GM12878 (cell line): ENCODE results near the gene DNAH17. TPM values are rescaled to one million over a fixed set of nuclear protein-coding genes. Genes with fewer than 3 reads are reported as not detected.

Experiments
- ATAC-seq: fragments of 200-7000 bp; cut with Tn5 transposase; 3 replicates; pipeline ENCODE4 v1.9.1; 2020; ENCODE audit warnings: mild to moderate bottlenecking, moderate library complexity
- BruUV-seq: library from RNA; stranded (reverse); fragments of 400-500 nt; replicated peaks from 2 replicates; lab custom pipeline; 2021; lab: Mats Ljungman, UMichigan
- CTCF ChIA-PET: fragments of 300-600 bp; sonication (Branson Sonifier 250); formaldehyde crosslinking; extraction: SDS; loops from one replicate; lab custom pipeline; 2021; ENCODE audit warnings: inconsistent platforms; lab: Yijun Ruan, JAX
- POLR2A ChIA-PET: fragments of 350-600 bp; formaldehyde crosslinking; extraction: SDS; loops from one replicate; lab custom pipeline; 2021; ENCODE audit warnings: inconsistent platforms; lab: Charles Lee
- RAD21 ChIA-PET: fragments of 300-600 bp; sonication (Branson Sonifier 250); formaldehyde crosslinking; loops from one replicate; lab custom pipeline; 2023; ENCODE audit warnings: antibody characterized with exemption; ENCODE audit not compliant: unreplicated experiment; lab: Charles Lee
- SMC1A ChIA-PET: fragments of 300-600 bp; sonication (Branson Sonifier 250); formaldehyde crosslinking; loops from one replicate; lab custom pipeline; 2023; ENCODE audit not compliant: unreplicated experiment, uncharacterized antibody; lab: Charles Lee
- DNase-seq: peaks from one replicate; pipeline ENCODE4 v3.0.0-alpha.2; 2011; ENCODE audit warnings: low read depth, low spot score
- FAIRE-seq: peaks from 3 replicates; lab custom pipeline; 2011; peaks lifted over from hg19 to GRCh38; lab: Jason Lieb, UNC
- H2AFZ ChIP-seq: 2 replicates; pipeline ENCODE4 v1.6.0; 2011; ENCODE audit warnings: low read depth, low read length, control low read depth; ENCODE audit not compliant: control insufficient read depth
- H3K27ac ChIP-seq: 2 replicates; pipeline ENCODE4 v1.5.1; 2011; ENCODE audit warnings: control low read depth; ENCODE audit not compliant: control insufficient read depth, insufficient read depth
- H3K27me3 ChIP-seq, 2 experiments: replicated peaks in 1 of 2; 2 replicates each; pipeline versions ENCODE4 v1.6.0 to v1.6.1; 2011; ENCODE audit warnings: low read length in 1 of 2; ENCODE audit not compliant: control insufficient read depth in 2 of 2, insufficient read depth in 2 of 2
- H3K36me3 ChIP-seq, 2 experiments: 2 replicates each; pipeline ENCODE4 v1.5.1; 2011; ENCODE audit warnings: low read length in 1 of 2; ENCODE audit not compliant: control insufficient read depth in 2 of 2, insufficient read depth in 2 of 2
- H3K4me1 ChIP-seq: 2 replicates; pipeline ENCODE4 v1.6.1; 2011; ENCODE audit warnings: mild to moderate bottlenecking, low read length, moderate library complexity, mixed read lengths; ENCODE audit not compliant: control insufficient read depth, insufficient read depth
- H3K4me2 ChIP-seq: 2 replicates; pipeline ENCODE4 v1.6.0; 2011; ENCODE audit warnings: control low read depth; ENCODE audit not compliant: control insufficient read depth, insufficient read depth
- H3K4me3 ChIP-seq: fragments of 200-600 bp; sonication (generic); 2 replicates; pipeline ENCODE4 v1.5.1; 2016
- H3K79me2 ChIP-seq: 2 replicates; pipeline ENCODE4 v1.6.0; 2011; ENCODE audit warnings: low read length; ENCODE audit not compliant: control insufficient read depth, insufficient read depth
- H3K9ac ChIP-seq: 2 replicates; pipeline ENCODE4 v1.8.0; 2011; ENCODE audit warnings: low read length, control low read depth, mixed read lengths; ENCODE audit not compliant: control insufficient read depth, insufficient read depth
- H3K9me3 ChIP-seq: replicated peaks from 3 replicates; pipeline ENCODE4 v1.5.1; 2011; ENCODE audit warnings: mild to moderate bottlenecking, low read length; ENCODE audit not compliant: control insufficient read depth, insufficient read depth
- H4K20me1 ChIP-seq: 2 replicates; pipeline ENCODE4 v1.6.0; 2011; ENCODE audit not compliant: control insufficient read depth, insufficient read depth
- BRCA1 ChIP-seq: IDR thresholded peaks from 2 replicates; pipeline ENCODE4 v1.6.1; 2011; ENCODE audit warnings: low read depth, low read length, improper control_type of control experiment
- HDGF ChIP-seq: fragments of 450-650 bp; IDR thresholded peaks from 2 replicates; pipeline ENCODE4 v1.6.1; 2016; ENCODE audit warnings: antibody characterized with exemption
- IRF4 ChIP-seq: IDR thresholded peaks from 2 replicates; pipeline ENCODE4 v1.6.1; 2011; ENCODE audit warnings: low read depth, low read length
- KLF5 ChIP-seq: fragments of 450-650 bp; IDR thresholded peaks from 2 replicates; pipeline ENCODE4 v1.6.1; 2014; ENCODE audit warnings: mild to moderate bottlenecking; ENCODE audit not compliant: partially characterized antibody
- LARP7 ChIP-seq: fragments of 450-650 bp; IDR thresholded peaks from 2 replicates; pipeline ENCODE4 v1.6.1; 2017; ENCODE audit warnings: mild to moderate bottlenecking
- MTA2 ChIP-seq: fragments of 450-650 bp; IDR thresholded peaks from 2 replicates; pipeline ENCODE4 v1.6.1; 2016; ENCODE audit warnings: low read depth, mild to moderate bottlenecking, moderate library complexity
- MXI1 ChIP-seq: fragments of 150-350 bp; IDR thresholded peaks from 2 replicates; pipeline ENCODE4 v1.6.1; 2011; ENCODE audit warnings: low read depth, mild to moderate bottlenecking, inconsistent platforms, low read length, improper control_type of control experiment
- SMAD5 ChIP-seq: IDR thresholded peaks from 2 replicates; pipeline ENCODE4 v1.6.1; 2016; ENCODE audit warnings: antibody characterized with exemption, low read depth
- TARDBP ChIP-seq: IDR thresholded peaks from 2 replicates; pipeline ENCODE4 v1.6.1; 2016; ENCODE audit warnings: borderline replicate concordance
- WGBS: methylation state at CpG from one replicate; pipeline ENCODE4 v1.1.6; 2016; ENCODE audit warnings: low lambda C conversion rate; ENCODE audit not compliant: insufficient replicate concordance, insufficient coverage; ENCODE audit errors: missing lambda C conversion rate; 5-methylcytosine and 5-hydroxymethylcytosine counted together
- in situ Hi-C: fragments of 300-500 bp; cut with MboI; formaldehyde crosslinking; loops from 9 replicates; pipeline ENCODE4 v1.14.3; 2018; ENCODE audit warnings: mixed read lengths
- intact Hi-C: fragments of 100-400 bp; cut with micrococcal nuclease; formaldehyde crosslinking; loops from one replicate; pipeline ENCODE4 v1.14.2; 2022; ENCODE audit not compliant: unreplicated experiment
- polyA plus RNA-seq, 11 experiments: library from polyadenylated mRNA; depleted of rRNA in 4 of 11; unstranded in 6 of 11; stranded (reverse) in 5 of 11; fragments of >200 nt; fragmentation: Nextera tagmentation in 4 of 11; fragmentation: Illumina TruSeq in 1 of 11; extraction: Ambion mirVana in 4 of 11; extraction: Trizol in 1 of 11; gene quantifications; 1 replicate in 1 of 11; 2 replicates in 10 of 11; pipeline versions ENCODE4 v1.2.1 to v1.2.3, GENCODE V29; 2011 to 2016; ENCODE audit warnings: inconsistent platforms in 2 of 11, missing spikeins in 2 of 11, low read depth in 1 of 11
- total RNA-seq, 4 experiments: library from RNA; depleted of rRNA in 3 of 4; stranded (reverse); fragments of >200 nt in 3 of 4; fragmentation: Illumina TruSeq in 1 of 4; extraction: Trizol in 1 of 4; gene quantifications; 2 replicates each; pipeline versions ENCODE4 v1.2.1 to v1.2.3, GENCODE V29; 2013 to 2021
- TF ChIP-seq, protein P1 (sequence below): fragments of 150-350 bp; IDR thresholded peaks from 2 replicates; pipeline ENCODE4 v1.6.1; 2016; ENCODE audit warnings: low read depth, low read length
- TF ChIP-seq, protein P2 (sequence below): fragments of 450-650 bp; IDR thresholded peaks from 2 replicates; pipeline ENCODE4 v1.6.1; 2017; ENCODE audit warnings: mild to moderate bottlenecking, moderate library complexity
- TF ChIP-seq, protein P3 (sequence below): IDR thresholded peaks from 2 replicates; pipeline ENCODE4 v1.6.1; 2011; ENCODE audit warnings: low read depth, mild to moderate bottlenecking, low read length, moderate library complexity, borderline replicate concordance; ENCODE audit errors: extremely low read depth
- TF ChIP-seq, protein P4 (sequence below): fragments of 450-650 bp; formaldehyde crosslinking; IDR thresholded peaks from 2 replicates; pipeline ENCODE4 v1.4.0; 2022; ENCODE audit warnings: mild to moderate bottlenecking, moderate library complexity

The DNAH17 gene
- total and polyA plus RNA-seq, 10 of the 15 experiments (the other 5 are each of a cell fraction or from before 2014, with no cell fraction given) = 0.16 to 2.9 (median 0.56) TPM

- H2AFZ ChIP-seq = no peak overlapping the region
- DNase-seq (peak; percentile 99), ATAC-seq (peak; percentile 84), FAIRE-seq (peak; percentile 92)
- no peaks in the 10 kb centered on the region for H4K20me1 ChIP-seq
- no TSS peak for BruUV-seq
- H3K27me3 ChIP-seq = no peaks in the 10 kb centered on the region
- H3K4me1 ChIP-seq = peaks cover 58% of the 10 kb centered on the region
- intact Hi-C loops = no loop called here
- peaks cover 32% of the 10 kb centered on the region for H3K9me3 ChIP-seq
- peak overlapping the region; percentile 91 for H3K27ac ChIP-seq
- H3K79me2 ChIP-seq = peaks cover 29% of the 10 kb centered on the region
- ChIA-PET CTCF (no interaction called here), POLR2A (no interaction called here), SMC1A (no interaction called here), RAD21 (interaction anchor here (0.5 kb wide), 1 partner anchor 251 kb away, joined by 3 read pairs; no protein-coding TSS in a partner anchor)
- H3K9ac ChIP-seq = peak overlapping the region; percentile 40
- in situ Hi-C loops = no loop called here
- H3K36me3 ChIP-seq = 0 out of 4 replicates have a peak, but pooled peaks cover 0 to 3% of the 10 kb centered on the region in 2 experiments
- 0 out of 2 replicates have a peak overlapping the region, but pooled peaks have one; percentile 33 for H3K4me2 ChIP-seq
- H3K4me3 ChIP-seq = no peak overlapping the region
- WGBS = 56% methylated on average over 18 of the region's 18 CpGs
- TF ChIP-seq, protein P1, sequence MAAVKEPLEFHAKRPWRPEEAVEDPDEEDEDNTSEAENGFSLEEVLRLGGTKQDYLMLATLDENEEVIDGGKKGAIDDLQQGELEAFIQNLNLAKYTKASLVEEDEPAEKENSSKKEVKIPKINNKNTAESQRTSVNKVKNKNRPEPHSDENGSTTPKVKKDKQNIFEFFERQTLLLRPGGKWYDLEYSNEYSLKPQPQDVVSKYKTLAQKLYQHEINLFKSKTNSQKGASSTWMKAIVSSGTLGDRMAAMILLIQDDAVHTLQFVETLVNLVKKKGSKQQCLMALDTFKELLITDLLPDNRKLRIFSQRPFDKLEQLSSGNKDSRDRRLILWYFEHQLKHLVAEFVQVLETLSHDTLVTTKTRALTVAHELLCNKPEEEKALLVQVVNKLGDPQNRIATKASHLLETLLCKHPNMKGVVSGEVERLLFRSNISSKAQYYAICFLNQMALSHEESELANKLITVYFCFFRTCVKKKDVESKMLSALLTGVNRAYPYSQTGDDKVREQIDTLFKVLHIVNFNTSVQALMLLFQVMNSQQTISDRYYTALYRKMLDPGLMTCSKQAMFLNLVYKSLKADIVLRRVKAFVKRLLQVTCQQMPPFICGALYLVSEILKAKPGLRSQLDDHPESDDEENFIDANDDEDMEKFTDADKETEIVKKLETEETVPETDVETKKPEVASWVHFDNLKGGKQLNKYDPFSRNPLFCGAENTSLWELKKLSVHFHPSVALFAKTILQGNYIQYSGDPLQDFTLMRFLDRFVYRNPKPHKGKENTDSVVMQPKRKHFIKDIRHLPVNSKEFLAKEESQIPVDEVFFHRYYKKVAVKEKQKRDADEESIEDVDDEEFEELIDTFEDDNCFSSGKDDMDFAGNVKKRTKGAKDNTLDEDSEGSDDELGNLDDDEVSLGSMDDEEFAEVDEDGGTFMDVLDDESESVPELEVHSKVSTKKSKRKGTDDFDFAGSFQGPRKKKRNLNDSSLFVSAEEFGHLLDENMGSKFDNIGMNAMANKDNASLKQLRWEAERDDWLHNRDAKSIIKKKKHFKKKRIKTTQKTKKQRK = no peak
- TF ChIP-seq SMAD5 (no peak), MTA2 (peak; percentile 89), LARP7 (no peak), IRF4 (peak; percentile 66), BRCA1 (no peak), MXI1 (peak; percentile 63), HDGF (no peak), TARDBP (no peak; the same call in 1 of the 2 replicates), KLF5 (peak; percentile 72)
- TF ChIP-seq, protein P2, sequence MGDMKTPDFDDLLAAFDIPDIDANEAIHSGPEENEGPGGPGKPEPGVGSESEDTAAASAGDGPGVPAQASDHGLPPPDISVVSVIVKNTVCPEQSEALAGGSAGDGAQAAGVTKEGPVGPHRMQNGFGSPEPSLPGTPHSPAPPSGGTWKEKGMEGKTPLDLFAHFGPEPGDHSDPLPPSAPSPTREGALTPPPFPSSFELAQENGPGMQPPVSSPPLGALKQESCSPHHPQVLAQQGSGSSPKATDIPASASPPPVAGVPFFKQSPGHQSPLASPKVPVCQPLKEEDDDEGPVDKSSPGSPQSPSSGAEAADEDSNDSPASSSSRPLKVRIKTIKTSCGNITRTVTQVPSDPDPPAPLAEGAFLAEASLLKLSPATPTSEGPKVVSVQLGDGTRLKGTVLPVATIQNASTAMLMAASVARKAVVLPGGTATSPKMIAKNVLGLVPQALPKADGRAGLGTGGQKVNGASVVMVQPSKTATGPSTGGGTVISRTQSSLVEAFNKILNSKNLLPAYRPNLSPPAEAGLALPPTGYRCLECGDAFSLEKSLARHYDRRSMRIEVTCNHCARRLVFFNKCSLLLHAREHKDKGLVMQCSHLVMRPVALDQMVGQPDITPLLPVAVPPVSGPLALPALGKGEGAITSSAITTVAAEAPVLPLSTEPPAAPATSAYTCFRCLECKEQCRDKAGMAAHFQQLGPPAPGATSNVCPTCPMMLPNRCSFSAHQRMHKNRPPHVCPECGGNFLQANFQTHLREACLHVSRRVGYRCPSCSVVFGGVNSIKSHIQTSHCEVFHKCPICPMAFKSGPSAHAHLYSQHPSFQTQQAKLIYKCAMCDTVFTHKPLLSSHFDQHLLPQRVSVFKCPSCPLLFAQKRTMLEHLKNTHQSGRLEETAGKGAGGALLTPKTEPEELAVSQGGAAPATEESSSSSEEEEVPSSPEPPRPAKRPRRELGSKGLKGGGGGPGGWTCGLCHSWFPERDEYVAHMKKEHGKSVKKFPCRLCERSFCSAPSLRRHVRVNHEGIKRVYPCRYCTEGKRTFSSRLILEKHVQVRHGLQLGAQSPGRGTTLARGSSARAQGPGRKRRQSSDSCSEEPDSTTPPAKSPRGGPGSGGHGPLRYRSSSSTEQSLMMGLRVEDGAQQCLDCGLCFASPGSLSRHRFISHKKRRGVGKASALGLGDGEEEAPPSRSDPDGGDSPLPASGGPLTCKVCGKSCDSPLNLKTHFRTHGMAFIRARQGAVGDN = peak; percentile 91
- TF ChIP-seq, protein P3, sequence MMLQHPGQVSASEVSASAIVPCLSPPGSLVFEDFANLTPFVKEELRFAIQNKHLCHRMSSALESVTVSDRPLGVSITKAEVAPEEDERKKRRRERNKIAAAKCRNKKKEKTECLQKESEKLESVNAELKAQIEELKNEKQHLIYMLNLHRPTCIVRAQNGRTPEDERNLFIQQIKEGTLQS = peak; percentile 86; the same call in 1 of the 2 replicates
- TF ChIP-seq, protein P4, sequence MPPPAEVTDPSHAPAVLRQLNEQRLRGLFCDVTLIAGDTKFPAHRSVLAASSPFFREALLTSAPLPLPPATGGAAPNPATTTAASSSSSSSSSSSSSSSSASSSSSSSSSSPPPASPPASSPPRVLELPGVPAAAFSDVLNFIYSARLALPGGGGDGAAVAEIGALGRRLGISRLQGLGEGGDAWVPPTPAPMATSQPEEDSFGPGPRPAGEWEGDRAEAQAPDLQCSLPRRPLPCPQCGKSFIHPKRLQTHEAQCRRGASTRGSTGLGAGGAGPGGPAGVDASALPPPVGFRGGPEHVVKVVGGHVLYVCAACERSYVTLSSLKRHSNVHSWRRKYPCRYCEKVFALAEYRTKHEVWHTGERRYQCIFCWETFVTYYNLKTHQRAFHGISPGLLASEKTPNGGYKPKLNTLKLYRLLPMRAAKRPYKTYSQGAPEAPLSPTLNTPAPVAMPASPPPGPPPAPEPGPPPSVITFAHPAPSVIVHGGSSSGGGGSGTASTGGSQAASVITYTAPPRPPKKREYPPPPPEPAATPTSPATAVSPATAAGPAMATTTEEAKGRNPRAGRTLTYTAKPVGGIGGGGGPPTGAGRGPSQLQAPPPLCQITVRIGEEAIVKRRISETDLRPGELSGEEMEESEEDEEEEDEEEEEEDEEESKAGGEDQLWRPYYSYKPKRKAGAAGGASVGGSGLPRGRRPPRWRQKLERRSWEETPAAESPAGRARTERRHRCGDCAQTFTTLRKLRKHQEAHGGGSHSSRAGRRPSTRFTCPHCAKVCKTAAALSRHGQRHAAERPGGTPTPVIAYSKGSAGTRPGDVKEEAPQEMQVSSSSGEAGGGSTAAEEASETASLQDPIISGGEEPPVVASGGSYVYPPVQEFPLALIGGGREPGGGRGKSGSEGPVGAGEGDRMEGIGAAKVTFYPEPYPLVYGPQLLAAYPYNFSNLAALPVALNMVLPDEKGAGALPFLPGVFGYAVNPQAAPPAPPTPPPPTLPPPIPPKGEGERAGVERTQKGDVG (CRISPR knock-in tag) = no peak
Measured at GRCh38 chr17:78474614-78475146, 102.5 kb downstream of the DNAH17 start.
